Esophagus muscularis mucosa (tissue), 3 donors: ENCODE data around the gene RNF144A.

Experiments used
- POLR2A ChIP-seq: fragments of 450-650 bp; IDR thresholded peaks from one replicate; pipeline ENCODE4 v1.6.1; 2017; ENCODE audit warnings: antibody characterized with exemption, moderate library complexity, mild to moderate bottlenecking, low read depth
- POLR2AphosphoS5 ChIP-seq, 2 donors: sonication (generic); formaldehyde crosslinking; IDR thresholded peaks; one replicate each; pipeline ENCODE4 v1.6.1; 2017; ENCODE audit warnings: antibody characterized with exemption in 2 of 2
- TF ChIP-seq, protein P1 (sequence below), 3 experiments: fragments of 200-600 bp in 2 of 3; fragments of 450-650 bp in 1 of 3; sonication (generic) in 2 of 3; IDR thresholded peaks; one replicate each; pipeline ENCODE4 v1.5.1; 2017 to 2019; ENCODE audit warnings: antibody characterized with exemption in 3 of 3, mild to moderate bottlenecking in 2 of 3, moderate library complexity in 1 of 3

DNA sequence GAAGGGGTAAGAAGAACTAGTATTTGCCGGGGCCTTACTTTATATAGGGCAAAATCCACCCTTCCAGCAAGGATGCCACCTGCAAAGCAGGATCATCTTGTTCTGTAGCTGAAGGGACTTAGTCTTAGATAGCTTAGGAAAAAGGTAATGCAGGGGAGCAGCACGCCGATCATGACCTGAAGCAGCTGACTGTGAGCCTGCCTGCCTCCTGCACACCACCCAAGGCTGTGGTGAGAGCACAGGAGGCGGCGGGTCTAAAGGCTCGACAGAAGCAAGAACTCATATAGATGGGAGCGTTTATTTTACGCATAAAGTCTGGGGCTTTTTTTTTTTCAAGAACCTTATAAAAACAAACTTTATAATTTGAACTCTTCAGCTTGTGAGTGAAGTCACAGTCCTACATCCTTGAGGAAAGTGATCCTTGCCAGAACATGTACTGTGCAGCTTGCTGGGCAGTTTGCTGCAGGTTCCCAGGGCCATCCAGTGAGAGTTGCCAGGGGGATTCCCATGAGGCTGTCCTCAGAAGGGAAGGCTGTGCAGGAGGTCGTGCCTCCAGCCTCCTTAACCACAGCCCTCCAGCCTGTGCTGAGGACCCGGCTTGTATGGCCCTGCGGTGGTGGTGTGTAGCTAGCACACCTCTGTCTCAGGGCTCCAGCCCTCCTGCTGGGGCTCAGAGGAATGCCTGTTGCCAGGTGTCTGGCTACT, 92.1 kb downstream of the RNF144A start:
- TF ChIP-seq, protein P1, sequence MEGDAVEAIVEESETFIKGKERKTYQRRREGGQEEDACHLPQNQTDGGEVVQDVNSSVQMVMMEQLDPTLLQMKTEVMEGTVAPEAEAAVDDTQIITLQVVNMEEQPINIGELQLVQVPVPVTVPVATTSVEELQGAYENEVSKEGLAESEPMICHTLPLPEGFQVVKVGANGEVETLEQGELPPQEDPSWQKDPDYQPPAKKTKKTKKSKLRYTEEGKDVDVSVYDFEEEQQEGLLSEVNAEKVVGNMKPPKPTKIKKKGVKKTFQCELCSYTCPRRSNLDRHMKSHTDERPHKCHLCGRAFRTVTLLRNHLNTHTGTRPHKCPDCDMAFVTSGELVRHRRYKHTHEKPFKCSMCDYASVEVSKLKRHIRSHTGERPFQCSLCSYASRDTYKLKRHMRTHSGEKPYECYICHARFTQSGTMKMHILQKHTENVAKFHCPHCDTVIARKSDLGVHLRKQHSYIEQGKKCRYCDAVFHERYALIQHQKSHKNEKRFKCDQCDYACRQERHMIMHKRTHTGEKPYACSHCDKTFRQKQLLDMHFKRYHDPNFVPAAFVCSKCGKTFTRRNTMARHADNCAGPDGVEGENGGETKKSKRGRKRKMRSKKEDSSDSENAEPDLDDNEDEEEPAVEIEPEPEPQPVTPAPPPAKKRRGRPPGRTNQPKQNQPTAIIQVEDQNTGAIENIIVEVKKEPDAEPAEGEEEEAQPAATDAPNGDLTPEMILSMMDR (IDR thresholded peaks at IDR 0.05) = no peak
- TF ChIP-seq POLR2A (no peak), POLR2AphosphoS5 (IDR thresholded peaks at IDR 0.05) (no peak)
